GM18511 (cell line): ENCODE results near the gene NIFK.
"Not testable (repeated sequence)": the region's sequence is repeated elsewhere in the genome, so short reads cannot be mapped to it uniquely, and the experiment has no call there.

ENCODE experiments used
- ATAC-seq: cut with Tn5 transposase; IDR thresholded peaks from one replicate; pipeline ENCODE4 v1.9.1; 2021; ENCODE audit warnings: mild to moderate bottlenecking, moderate library complexity; ENCODE audit not compliant: unreplicated experiment

The NIFK gene

DNA sequence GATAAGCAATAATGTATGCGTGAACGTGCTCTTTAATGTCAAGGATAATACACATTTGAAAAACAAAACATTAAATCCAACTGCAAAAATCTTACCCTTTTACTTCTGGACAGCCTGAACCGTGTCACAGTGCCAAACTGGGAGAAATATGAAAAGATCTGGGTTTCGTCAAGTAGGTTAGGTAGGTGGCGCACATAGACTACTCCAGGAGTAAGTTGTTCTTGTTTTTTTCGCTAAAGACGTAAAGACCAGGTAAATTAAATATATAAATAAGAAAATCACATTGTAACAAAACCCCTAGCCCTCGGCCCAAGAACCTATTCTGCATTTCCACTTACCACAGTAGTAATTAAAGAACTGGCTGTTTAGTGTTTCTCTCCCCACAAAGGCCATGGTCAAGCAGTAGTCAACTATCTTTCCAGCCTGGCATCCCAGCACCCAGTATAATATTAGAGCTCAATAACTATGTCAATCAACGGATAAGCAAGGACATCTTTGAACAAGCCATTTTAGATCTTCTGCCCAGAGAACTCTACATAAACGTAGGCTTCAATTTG lies 1.1 kb downstream of the NIFK start:
- no peak for ATAC-seq

DNA sequence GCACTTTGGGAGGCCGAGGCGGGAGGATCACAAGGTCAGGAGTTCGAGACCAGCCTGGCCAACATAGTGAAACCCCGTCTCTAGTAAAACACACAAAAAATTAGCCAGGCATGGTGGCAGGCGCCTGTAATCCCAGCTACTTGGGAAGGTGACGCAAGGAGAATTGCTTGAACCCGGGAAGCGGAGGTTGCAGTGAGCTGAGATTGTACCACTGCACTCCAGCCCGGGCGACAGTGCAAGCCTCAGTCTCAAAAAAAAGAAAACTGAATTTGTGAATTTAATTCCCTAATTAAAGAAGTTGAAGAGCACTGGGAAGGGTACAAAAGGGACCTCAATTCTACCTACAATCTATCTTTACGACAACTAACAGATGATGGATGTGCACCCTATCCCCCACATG lies 2.1 kb downstream of the NIFK start:
- not testable (repeated sequence) for ATAC-seq

DNA sequence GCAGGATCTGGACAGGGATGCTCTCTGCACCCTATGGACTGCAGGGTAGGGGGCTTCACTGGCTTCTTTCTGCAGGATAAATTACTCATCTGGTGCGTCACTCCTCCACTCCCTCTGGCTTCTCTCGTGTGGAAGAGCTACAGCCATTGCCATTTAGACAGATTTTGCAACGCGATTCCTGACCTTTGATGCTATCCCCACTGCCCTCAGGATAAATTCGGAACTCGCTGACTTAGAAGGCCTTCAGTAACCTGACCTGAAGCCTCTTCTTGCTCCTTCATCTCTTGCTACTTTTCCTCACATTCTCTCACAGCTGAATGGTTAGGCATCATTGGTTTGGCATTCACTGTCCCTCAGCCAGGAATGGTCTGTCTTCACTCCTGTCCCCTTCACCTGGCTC lies 5.3 kb downstream of the NIFK start:
- no peak for ATAC-seq

DNA sequence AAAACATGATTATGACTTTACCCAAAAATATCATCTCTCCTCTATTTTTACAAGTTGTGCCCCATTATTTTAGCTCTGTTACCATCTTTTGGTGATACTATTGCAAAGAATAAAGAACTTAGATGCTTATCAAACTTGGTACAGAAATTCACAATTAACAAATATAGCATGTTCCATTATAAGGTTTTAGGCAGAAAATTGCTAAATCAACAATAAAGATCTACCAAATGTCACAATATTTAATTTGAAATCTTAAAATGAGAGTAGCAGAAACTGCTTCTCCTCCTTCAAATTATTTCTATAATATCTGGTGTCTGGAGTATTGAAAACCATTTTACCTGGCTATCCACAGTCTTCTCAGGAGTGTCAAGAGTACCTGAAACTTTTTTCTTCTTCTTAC lies 8.7 kb downstream of the NIFK start:
- ATAC-seq: no peak

DNA sequence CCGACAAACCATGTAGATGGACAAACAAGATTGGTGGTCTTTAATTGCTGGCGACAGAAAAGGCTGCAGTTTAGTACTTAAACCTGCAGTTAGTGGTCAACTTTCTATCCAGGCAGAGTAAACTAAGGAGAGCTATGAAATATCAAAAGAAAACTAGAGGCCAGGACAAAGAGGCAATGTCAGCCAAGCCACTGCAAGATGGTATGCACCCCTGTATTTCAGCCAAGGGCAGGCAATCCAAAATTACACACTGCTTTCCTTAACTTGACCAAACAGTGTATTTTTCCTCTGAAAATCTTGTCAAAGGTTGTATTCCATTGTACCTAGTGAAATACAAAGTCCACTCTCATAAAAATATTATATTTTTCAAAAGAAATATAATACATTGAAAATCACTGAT lies 9.3 kb downstream of the NIFK start:
- ATAC-seq: no peak

DNA sequence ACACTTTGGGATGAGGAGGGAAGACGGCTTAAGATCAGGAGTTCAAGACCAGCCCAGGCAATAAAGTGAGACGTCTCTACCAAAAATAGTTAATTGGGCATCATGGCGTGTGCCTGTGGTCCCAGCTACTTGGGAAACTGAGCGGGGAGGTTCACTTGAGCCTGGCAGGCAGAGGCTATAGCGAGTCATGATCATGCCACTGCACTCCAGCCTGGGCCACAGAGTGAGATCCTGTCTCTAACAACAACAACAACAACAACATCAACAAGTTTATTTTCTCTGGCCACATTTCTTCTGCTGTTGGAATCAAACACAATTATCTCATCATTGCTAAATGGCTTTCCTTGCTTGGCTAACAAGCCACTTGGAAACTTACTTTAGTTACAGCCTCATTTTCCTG lies 13.4 kb downstream of the NIFK start:
- ATAC-seq: no peak

DNA sequence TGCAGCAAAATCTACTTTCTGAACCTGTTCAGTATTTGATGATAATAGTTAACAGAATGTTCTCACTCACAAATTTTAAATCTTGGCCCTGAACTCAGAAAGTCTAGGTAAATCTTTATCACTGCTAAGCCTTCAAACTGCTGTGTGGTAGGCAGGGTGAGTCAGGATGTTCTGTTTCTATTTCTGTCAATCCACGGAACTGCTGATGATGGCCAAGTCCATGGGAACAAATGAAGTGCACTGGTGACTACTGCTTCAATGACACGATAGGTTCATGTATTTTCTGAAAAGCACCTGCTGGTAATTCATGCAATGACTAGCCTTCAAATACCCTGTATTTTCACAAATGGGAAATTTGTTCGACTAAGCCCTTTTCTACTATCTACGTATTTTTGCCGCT lies 14.2 kb downstream of the NIFK start:
- no peak for ATAC-seq

DNA sequence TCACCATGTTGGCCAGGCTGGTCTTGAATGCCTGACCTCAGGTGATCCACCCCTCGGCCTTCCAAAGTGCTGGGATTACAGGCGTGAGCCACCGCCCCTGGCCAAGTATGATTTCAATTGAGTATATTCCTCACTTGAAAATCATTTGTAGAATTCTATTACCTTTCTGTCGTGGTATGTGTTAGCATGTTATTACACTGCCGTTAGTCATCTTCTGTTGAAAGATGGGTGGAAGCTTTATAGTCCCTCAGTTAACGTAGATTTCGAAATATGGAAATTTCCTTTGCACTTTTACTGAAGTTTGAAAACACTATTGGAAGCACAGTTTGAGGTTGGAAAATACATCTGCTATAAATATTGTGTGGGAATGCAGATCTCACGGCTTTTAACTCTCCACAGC lies 14.7 kb downstream of the NIFK start:
- no peak for ATAC-seq

DNA sequence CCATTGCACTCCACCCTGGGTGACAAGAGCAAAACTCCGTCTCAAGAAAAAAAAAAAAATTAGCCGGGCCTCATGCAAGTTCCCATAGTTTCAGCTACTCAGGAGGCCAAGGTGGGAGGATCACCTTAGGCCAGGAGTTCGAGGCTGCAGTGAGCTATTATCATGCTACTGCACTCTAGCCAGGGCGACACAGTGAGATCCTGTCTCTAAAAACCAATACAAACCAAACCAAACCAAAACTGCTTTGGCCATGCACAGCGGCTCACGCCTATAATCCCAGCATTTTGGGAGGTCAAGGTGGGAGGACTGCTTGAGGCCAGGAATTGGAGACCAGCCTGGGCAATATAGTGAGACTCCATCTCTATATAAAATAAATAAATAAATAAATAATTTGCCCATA lies 19.1 kb downstream of the NIFK start:
- ATAC-seq: no peak

DNA sequence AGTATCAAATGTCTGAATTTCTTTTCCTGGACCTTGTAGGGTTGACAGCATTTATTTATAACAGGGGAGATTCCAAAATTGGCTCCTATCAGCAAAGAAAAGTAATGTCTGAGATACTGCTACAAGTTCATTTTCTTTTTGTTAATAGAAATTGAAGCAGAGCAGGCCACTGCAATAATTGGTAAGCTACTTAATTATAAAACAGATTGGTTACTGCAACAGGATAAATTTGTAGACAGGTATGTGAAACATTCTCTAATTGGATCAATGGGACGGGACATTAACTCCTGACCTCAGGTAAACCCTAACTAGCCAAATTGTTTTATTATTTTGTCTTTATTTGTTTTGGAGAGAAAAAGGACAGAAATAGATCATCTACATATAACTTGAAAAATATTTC lies 20.5 kb downstream of the NIFK start:
- no peak for ATAC-seq

DNA sequence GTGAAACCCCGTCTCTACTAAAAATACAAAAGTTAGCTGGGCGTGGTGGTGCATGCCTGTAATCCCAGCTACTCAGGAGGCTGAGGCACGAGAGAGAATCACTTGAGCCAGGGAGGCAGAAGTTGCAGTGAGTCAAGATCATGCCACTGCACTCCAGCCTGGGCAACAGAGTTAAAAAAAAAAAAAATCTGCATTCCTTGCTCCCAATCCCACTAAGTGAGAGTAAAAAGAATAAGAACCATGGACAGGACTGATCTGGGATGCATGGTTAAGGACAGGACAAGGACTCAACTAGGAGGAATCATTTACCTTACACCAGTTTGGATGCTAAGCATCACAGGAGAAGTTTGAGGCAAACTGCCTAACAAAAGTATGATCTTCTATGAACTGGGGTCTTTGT lies 25.2 kb downstream of the NIFK start:
- not testable (repeated sequence) for ATAC-seq

DNA sequence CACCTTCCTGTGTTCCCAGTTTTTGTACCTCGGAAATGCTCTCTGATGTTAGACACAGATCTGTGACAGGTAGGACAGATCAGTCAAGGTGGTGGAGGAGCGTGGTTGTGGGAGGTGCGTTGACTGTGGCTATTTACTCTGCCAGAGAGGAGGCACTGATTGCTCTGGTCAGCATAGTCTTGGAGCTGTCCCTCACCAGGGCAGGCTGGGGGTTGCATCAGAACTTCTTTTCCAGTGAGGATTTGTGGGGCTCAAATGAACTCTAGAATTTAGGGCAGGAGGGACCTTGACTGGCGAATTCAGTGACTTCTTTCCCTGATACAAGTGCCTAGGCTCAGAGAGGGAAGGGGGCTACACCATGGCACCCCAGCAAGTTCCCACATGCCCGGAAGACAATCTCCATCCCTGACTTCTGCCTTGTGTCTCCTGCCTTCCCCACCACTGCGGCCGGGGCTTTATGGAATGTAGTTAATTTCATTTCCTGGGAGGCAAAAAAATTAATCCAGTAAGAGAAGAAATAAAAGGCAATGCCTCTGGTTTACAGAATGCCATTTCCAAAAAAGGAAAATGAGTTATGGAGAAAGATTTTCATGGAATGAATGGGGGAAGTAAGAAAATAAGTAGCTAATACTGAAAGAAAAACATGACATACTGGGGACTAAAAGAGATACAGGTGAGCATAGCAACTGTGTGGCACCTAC lies 26.1 kb downstream of the NIFK start:
- no peak for ATAC-seq

DNA sequence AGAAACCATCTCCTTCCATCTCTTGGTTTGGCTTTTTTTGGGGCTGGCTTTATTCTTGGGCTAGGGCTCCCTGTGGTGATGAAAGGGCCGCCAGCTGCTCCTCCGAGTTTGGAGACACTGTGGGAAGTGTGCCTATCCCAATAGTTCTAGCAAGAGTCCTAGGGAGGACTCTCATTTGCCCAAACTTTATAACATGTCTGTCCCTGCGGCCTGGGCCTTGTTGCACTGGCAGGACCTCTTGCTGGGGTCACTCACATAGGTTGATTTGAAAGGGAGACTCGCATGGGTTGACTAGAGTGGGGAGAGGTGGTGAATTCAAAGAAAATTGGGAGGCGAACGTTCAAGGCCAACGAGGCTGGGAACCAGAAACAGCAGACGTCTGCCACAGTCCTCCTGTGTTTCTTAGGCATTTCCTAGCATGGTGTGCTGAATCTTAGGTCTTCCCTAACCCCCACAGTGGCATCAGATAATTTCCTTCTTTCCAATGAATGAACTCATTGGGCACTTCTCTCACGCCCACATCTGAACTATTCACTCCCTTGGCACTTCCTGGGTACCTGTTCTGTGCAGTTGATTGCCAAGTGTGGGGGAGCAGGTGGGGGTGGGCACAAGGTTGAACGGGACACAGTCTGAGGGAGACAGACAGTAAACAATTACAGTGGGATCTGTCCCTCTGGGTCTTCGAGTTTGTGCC lies 26.8 kb downstream of the NIFK start:
- no peak for ATAC-seq

DNA sequence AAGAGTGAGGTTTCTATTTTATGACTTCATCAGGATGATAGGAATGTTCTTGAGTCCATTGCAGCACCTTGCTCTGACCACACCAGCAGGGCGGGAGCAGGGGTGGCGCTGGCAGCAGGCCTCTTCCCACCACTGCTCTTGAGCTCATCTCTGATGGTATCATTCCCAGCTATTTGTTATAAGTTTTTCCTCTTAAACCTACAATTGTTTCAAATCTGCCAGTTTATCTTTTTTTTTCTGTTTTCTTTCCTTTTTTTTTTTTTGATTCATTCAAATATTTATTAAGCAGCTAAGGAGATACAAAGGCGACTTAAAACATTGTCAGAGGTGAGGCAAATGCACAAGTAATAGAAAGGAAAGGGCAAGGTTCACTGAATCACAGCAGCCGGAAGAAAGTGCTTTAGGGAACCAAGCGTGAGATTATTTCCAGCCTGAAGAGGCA lies 28.7 kb downstream of the NIFK start:
- ATAC-seq: no peak

DNA sequence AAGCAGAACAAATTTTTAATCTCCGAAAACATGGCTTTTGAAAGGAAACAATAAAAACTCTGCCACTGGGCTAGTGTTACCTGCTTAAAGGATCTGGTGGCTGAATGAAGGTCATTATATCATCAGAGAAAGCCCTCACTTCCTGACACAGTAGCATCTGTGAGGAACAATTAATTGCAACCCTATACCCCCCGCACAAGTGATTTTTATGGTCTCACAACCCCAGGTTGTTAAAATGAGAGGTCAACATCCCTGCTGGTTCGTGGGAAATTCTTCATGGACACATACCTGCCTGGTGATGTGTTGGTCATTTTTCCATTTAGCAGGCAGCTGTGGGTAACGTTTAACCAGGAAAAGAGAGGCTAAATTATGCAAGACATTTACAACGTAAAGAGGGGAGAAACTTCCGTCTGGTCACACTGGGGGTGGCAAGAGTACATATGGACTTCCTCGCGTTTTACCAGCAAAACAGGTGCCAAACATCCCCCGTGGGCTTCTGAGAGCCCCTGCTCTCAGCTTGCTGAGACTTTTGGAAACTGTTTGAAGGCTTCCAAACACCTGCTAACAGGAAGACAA lies 29.2 kb downstream of the NIFK start:
- ATAC-seq: no peak

DNA sequence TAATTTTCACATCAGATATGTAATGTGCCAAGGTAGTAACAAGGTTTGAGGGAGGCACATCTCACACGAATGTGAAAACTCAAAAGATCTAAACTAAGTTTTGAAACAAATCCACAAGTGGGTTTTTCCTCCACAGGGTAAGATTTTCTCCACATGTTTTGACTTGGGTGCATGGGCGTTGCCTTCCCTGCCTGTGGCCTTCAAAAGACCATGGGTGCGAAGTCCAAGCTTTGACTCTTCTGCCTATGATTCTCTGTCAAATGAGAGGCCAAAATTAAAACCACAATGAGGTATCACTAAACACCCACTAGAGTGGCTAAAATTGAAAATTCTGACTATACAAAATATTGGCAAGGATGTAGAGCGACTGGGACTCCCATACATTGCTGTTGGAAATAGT lies 30.7 kb downstream of the NIFK start:
- no peak for ATAC-seq

DNA sequence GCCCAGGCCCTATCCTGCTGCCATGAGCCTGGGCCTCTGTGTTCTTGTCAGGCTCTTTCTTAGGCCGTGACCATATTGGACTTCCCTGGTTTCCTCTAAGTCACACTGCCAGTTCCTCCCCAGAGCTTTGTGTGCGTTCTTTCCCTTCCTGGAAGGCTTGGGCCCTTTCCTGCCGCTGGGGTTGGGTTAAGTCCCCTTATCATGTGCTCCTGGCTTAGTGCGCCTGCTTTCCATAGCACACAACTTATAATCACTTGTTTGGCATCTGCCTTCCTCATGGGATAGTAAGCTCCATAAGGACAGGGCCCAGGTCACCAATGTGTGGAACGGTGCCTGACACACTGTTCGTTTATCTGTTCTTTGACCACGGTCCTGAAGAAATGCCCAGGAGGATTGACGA lies 31.3 kb downstream of the NIFK start:
- ATAC-seq: no peak

DNA sequence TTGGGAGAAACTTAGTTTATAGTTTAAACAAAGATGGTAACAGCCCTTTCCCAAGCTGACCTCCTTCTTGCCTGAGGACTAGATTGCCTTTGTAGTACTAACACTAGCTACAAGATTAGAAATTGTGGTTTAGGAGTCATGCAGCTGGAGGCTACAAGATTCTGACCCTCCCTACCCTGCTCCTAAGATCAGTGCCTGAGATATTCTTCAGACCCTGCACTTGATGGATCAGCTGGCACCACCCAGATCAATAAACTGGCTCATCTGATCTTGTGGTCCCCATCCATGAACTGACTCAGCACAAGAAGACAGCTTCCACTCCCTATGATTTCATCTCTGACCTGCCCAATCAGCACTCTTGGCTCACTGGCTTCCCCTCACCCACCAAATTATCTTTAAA lies 34.9 kb downstream of the NIFK start:
- not testable (repeated sequence) for ATAC-seq

DNA sequence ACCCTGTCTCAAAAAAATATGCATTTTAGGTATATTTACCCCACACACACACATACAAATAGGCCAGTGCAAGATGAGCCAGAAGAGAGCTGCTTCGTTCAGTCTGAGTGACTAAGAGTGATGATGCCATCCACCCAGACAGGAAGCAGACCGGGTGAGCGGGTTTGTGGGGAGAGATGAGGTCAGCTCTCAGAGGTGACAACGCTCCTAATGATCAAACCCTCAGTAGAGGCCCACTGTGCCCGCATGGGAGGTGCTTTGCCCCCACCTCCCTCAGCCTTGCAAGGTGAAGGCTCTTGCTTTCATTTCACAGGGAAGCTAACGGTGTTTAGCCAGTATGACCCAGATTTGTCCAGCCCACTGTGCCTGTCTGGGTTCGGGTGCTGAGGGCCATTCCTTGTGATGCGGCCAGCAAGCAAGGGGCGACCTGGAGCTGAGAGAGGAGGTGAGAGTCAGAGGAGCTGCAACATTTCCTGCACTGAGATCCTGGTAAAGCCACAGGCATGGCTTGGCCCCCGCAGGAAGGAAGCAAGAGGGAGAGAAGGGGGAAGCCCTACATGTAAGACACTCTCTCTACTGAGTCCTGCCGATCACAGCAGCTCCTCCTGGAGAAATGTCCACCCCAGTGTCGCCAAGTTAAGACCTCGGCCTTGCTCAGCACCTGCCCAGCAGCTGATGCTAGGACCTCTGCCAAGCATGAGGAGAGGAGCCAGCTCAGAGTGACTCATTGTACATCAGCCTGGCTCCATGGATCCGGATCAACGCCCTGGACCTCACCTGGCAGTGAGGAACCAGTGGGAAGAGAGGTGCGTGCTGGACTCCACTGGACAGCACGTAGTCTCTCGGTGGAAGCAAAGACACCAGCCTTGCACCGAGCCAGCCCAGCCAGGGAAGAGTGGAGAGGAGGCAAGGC lies 37.0 kb downstream of the NIFK start:
- ATAC-seq: peak; percentile 99

DNA sequence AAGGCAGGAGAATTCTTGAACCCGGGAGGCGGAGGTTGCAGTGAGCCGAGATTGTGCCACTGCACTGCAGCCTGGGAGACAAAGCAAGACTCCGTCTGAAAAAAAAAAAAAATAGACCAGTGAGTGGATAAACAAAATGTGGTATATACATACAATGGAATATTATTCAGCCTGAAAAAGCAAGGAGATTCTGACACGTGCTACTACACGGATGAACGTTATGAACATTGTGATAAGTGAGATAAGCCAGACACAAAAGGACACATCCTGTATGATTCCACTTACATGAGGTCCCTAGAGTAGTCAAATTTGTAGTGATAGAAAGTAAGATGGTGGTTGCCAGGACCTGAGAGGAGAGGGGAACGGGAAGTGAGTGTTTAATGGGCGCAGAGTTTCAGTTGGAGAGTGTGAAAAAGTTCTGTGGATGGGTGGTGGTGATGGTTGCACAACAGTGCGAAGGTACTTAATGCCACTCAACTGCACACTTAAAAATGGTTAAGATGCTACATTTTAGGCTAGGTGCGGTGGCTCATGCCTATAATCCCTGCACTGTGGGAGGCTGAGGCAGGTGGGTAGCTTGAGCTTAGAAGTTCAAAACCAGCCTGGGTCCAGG lies 38.3 kb downstream of the NIFK start:
- ATAC-seq: no peak
